Caco-2 (cell line): ENCODE measurements around the gene RPS15. TPM values are rescaled to one million over a fixed set of nuclear protein-coding genes. Genes with fewer than 3 reads are reported as not detected.

Experiments used
- BruUV-seq: library from RNA; stranded (reverse); fragments of 400-500 nt; replicated peaks from 2 replicates; lab custom pipeline; 2021; lab: Mats Ljungman, UMichigan
- CTCF ChIA-PET: fragments of 300-600 bp; sonication (Branson Sonifier 250); formaldehyde crosslinking; loops from one replicate; lab custom pipeline; 2022; ENCODE audit warnings: antibody characterized with exemption; lab: Charles Lee
- POLR2A ChIA-PET: fragments of 300-600 bp; sonication (Branson Sonifier 250); formaldehyde crosslinking; loops from one replicate; lab custom pipeline; 2022; ENCODE audit warnings: antibody characterized with exemption; lab: Charles Lee
- DNase-seq, 2 experiments: peaks; one replicate each; pipeline versions ENCODE4 v3.0.0 to v3.0.0-alpha.2; 2020 to 2022
- H3K27me3 ChIP-seq: replicated peaks from 2 replicates; pipeline ENCODE4 v1.6.0; 2011; ENCODE audit warnings: low read length; ENCODE audit not compliant: control insufficient read depth, insufficient read depth
- H3K36me3 ChIP-seq: 2 replicates; pipeline ENCODE4 v1.5.1; 2011; ENCODE audit warnings: low read length; ENCODE audit not compliant: control insufficient read depth, insufficient read depth
- H3K4me1 ChIP-seq: fragments of 250-450 bp; sonication (Bioruptor Pico); 2 replicates; pipeline ENCODE4 v1.5.1; 2020; ENCODE audit warnings: mild to moderate bottlenecking
- H3K4me3 ChIP-seq: 2 replicates; pipeline ENCODE4 v1.5.1; 2011; ENCODE audit warnings: low read depth, mild to moderate bottlenecking, control low read depth, low read length
- H3K9me3 ChIP-seq: fragments of 250-450 bp; sonication (Bioruptor Pico); 2 replicates; pipeline ENCODE4 v1.5.1; 2020; ENCODE audit warnings: mild to moderate bottlenecking, moderate library complexity
- H3K27ac Mint-ChIP-seq: one replicate; pipeline ENCODE4 v1.8.0; 2022; ENCODE audit warnings: mixed read lengths; ENCODE audit not compliant: unreplicated experiment
- H3K27me3 Mint-ChIP-seq: one replicate; pipeline ENCODE4 v1.8.0; 2022; ENCODE audit warnings: mixed read lengths; ENCODE audit not compliant: insufficient read depth, unreplicated experiment
- H3K36me3 Mint-ChIP-seq: one replicate; pipeline ENCODE4 v1.8.0; 2022; ENCODE audit warnings: mild to moderate bottlenecking, mixed read lengths; ENCODE audit not compliant: insufficient read depth, unreplicated experiment
- H3K4me1 Mint-ChIP-seq: one replicate; pipeline ENCODE4 v1.8.0; 2022; ENCODE audit warnings: low read depth, mixed read lengths; ENCODE audit not compliant: unreplicated experiment
- H3K4me3 Mint-ChIP-seq: one replicate; pipeline ENCODE4 v1.8.0; 2022; ENCODE audit warnings: mild to moderate bottlenecking, moderate library complexity, mixed read lengths; ENCODE audit not compliant: unreplicated experiment
- H3K9me3 Mint-ChIP-seq: one replicate; pipeline ENCODE4 v1.8.0; 2022; ENCODE audit warnings: mixed read lengths; ENCODE audit not compliant: unreplicated experiment
- intact Hi-C: fragments of 100-400 bp; cut with micrococcal nuclease; formaldehyde crosslinking; loops from one replicate; pipeline ENCODE4 v1.10.0; 2022; ENCODE audit not compliant: unreplicated experiment
- total RNA-seq: library from RNA; stranded (reverse); gene quantifications from 2 replicates; pipeline ENCODE4 v1.2.3, GENCODE V29; 2022
- TF ChIP-seq, protein P1 (sequence below), 2 experiments: fragments of 200-600 bp in 1 of 2; IDR thresholded peaks; 1 replicate in 1 of 2; 2 replicates in 1 of 2; pipeline versions ENCODE4 v1.5.1 to v1.8.0; 2011 to 2022; ENCODE audit warnings: antibody characterized with exemption in 1 of 2, control low read depth in 1 of 2, inconsistent platforms in 1 of 2, low read depth in 1 of 2, low read length in 1 of 2, mild to moderate bottlenecking in 1 of 2, moderate library complexity in 1 of 2; ENCODE audit not compliant: insufficient read depth in 1 of 2, severe bottlenecking in 1 of 2, unreplicated experiment in 1 of 2

Gene RPS15
- total RNA-seq, 1 experiment from 2014 or later, result 1,192 TPM

- no peaks in the 10 kb centered on the region for H3K9me3 ChIP-seq
- Mint-ChIP-seq H3K9me3 (no peaks in the 10 kb centered on the region), H3K4me3 (no peak overlapping the region), H3K4me1 (no peaks in the 10 kb centered on the region), H3K27ac (no peak overlapping the region), H3K27me3 (no peaks in the 10 kb centered on the region), H3K36me3 (peaks cover 21% of the 10 kb centered on the region)
- no peaks in the 10 kb centered on the region for H3K27me3 ChIP-seq
- H3K4me3 ChIP-seq, result no peak overlapping the region
- CTCF ChIA-PET, result no interaction called here
- no TSS peak for BruUV-seq
- H3K36me3 ChIP-seq, result no peaks in the 10 kb centered on the region
- no peaks in the 10 kb centered on the region for H3K4me1 ChIP-seq
- TF ChIP-seq, protein P1, sequence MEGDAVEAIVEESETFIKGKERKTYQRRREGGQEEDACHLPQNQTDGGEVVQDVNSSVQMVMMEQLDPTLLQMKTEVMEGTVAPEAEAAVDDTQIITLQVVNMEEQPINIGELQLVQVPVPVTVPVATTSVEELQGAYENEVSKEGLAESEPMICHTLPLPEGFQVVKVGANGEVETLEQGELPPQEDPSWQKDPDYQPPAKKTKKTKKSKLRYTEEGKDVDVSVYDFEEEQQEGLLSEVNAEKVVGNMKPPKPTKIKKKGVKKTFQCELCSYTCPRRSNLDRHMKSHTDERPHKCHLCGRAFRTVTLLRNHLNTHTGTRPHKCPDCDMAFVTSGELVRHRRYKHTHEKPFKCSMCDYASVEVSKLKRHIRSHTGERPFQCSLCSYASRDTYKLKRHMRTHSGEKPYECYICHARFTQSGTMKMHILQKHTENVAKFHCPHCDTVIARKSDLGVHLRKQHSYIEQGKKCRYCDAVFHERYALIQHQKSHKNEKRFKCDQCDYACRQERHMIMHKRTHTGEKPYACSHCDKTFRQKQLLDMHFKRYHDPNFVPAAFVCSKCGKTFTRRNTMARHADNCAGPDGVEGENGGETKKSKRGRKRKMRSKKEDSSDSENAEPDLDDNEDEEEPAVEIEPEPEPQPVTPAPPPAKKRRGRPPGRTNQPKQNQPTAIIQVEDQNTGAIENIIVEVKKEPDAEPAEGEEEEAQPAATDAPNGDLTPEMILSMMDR (IDR thresholded peaks at IDR 0.05; ENCODE audit: insufficient read depth in 1 of 2, low read depth in 1 of 2, low read length in 1 of 2, severe bottlenecking in 1 of 2, unreplicated experiment in 1 of 2), result no peak
- POLR2A ChIA-PET, result no interaction called here
- DNase-seq, result no peak
- intact Hi-C loops, result no loop called here
Observed at GRCh38 chr19:1482361-1483130, 44.4 kb downstream of the RPS15 start.

- BruUV-seq, result no TSS peak
- CTCF ChIA-PET, result no interaction called here
Observed at GRCh38 chr19:1483131-1483978, 45.2 kb downstream of the RPS15 start.

DNA sequence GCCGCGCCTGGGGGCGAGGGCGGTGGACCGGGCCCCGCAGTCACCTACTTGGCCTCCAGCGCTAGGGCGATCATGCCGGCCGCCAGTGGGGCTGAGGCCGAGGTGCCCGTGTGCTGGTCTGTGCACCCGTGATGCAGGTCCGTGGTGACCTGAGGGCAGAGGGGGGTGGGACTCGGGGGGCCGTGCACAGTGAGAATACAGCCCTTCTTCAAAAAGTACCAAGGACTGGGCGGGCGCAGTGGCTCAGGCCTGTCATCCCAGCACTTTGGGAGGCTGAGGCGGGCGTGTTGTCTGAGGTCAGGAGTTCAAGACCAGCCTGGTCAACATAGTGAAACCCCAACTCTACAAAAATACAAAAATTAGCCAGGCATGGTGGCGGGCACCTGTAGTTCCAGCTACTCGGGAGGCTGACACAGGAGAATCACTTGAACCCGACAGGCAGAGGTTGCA lies 45.8 kb downstream of the RPS15 start:
- Mint-ChIP-seq H3K4me3 (no peak overlapping the region), H3K27me3 (no peaks in the 10 kb centered on the region), H3K4me1 (no peaks in the 10 kb centered on the region), H3K36me3 (peaks cover 10% of the 10 kb centered on the region), H3K27ac (no peak overlapping the region), H3K9me3 (no peaks in the 10 kb centered on the region)
- no peaks in the 10 kb centered on the region for H3K36me3 ChIP-seq
- ChIA-PET POLR2A (no interaction called here), CTCF (no interaction called here)
- BruUV-seq, result no TSS peak
- H3K4me3 ChIP-seq, result no peak overlapping the region
- no peak for DNase-seq
- TF ChIP-seq, protein P1 (IDR thresholded peaks at IDR 0.05; ENCODE audit: insufficient read depth in 1 of 2, low read depth in 1 of 2, low read length in 1 of 2, severe bottlenecking in 1 of 2, unreplicated experiment in 1 of 2), result no peak
- no peaks in the 10 kb centered on the region for H3K4me1 ChIP-seq
- intact Hi-C loops, result no loop called here
- H3K9me3 ChIP-seq, result no peaks in the 10 kb centered on the region
- no peaks in the 10 kb centered on the region for H3K27me3 ChIP-seq

More at GRCh38 chr19:1483131-1483978, 45.2 kb downstream of the RPS15 start:
- Mint-ChIP-seq H3K9me3 (no peaks in the 10 kb centered on the region), H3K4me3 (no peak overlapping the region), H3K27ac (no peak overlapping the region), H3K4me1 (no peaks in the 10 kb centered on the region), H3K27me3 (no peaks in the 10 kb centered on the region), H3K36me3 (peaks cover 14% of the 10 kb centered on the region)
- TF ChIP-seq, protein P1 (IDR thresholded peaks at IDR 0.05; ENCODE audit: insufficient read depth in 1 of 2, low read depth in 1 of 2, low read length in 1 of 2, severe bottlenecking in 1 of 2, unreplicated experiment in 1 of 2), result no peak
- no peak overlapping the region for H3K4me3 ChIP-seq
- H3K27me3 ChIP-seq, result no peaks in the 10 kb centered on the region
- H3K36me3 ChIP-seq, result no peaks in the 10 kb centered on the region
- no peaks in the 10 kb centered on the region for H3K9me3 ChIP-seq
- H3K4me1 ChIP-seq, result no peaks in the 10 kb centered on the region
- POLR2A ChIA-PET, result no interaction called here
- intact Hi-C loops, result no loop called here
- DNase-seq, result no peak
